ENCODE measurements around the gene CPZ.

DNA sequence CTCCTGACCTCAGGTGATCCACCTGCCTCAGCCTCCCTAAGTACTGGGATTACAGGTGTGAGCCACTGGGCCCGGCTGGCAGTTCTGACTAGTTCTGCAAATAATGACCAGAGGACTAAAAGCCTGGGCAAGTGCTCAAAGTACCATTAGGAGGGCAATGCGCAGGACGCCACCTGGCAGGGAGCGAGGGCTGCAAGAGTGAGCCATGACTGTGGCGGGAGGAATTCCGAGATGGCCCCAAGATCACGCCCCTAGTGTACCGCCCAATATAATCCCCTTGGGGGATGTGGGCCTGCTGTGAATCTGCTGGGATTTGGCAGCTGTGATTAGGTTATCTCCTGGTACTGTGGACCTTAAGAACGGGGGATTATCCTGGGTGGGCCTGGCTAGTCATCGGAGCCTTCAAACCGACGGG, 38.6 kb upstream of the CPZ start:
- no peak for TF ChIP-seq EZH2phosphoT487 (IDR thresholded peaks at IDR 0.05; ENCODE audit: insufficient read depth, low read depth)
- no peak for TF ChIP-seq EZH2 (IDR thresholded peaks at IDR 0.05; ENCODE audit: insufficient read depth, poor library complexity, severe bottlenecking)
